CD4-positive, alpha-beta T cell treated with Interleukin-12 subunit alpha and Interleukin-12 subunit beta, for 1 hour (primary cell): ENCODE results near the gene OLA1.

Source experiments
- DNase-seq: peaks from one replicate; pipeline ENCODE4 v3.0.0-alpha.2; 2020

Gene OLA1

DNA sequence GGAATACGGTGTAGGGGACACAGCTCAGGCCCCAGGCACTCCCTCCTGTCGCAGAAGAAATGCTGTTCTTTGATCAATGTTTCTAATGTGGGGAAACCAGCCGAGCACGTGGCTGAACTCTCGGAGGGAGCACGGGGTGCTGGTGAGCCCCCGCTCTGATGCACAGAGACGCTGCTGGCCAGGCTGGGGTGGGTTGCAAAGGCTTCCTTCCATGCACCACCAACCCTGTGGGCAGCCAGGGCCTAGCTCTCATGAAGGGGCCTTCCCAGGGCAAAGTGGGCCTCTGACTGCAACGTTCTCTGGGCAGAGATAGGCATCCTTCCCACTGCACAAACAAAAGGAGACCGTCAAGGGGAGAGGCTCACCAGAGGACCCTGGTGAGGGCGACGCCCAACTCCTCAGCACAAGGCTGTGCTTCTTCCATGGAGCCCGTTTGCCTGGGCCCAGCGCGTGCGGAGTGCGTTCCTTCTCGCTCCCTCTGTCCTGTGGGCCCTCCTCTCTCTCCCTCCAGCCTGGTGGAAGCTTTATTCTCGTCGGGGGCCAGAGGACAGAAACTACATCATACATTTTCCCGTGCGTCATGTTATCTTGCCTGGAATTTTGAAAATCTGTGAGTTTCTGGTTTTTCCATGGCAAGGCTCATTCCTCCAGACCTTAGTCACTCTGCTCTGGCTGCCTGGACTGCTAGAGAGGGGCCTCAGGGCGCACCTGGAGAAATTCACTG, 222.0 kb downstream of the OLA1 start:
- no peak for DNase-seq

- no peak for DNase-seq
These were observed 222.8 kb downstream of the OLA1 start for GRCh38 chr2:174025271-174026121.

DNA sequence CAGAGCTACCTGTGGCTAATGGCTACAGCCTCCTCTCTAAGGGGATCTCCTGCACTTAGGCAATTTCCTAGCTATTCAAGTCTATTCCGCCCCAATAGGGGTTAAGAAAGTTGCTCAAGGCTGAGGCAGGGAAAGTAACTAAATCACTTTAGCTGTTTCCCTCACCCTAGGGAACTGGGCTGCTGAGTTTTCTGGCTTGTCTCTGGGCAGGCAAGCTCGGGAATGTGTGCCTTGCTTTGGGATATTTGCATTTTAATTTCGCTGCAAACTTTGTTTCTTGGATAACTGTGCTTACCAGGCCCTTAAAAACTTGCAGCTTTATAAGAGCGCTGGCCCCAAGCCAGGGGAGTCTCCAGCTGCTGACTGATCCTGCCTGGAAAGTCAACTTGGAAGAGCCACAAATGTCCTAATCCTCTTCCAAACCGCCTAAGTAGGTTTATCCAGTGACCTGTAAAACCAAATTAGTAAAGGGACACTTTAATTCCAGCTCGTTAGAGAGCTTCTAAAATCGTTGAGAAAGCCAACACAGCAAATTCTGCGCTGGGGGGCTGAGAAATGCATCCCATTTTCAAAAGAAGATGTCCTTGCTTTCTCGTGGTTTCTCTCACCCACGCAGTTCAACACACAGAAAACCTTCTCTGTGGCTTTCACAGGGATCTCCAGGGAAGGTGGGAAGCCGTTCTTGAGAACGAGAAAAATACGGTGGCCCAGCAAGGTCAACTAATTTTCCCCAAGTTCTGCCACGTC, 223.6 kb downstream of the OLA1 start:
- DNase-seq: no peak

DNA sequence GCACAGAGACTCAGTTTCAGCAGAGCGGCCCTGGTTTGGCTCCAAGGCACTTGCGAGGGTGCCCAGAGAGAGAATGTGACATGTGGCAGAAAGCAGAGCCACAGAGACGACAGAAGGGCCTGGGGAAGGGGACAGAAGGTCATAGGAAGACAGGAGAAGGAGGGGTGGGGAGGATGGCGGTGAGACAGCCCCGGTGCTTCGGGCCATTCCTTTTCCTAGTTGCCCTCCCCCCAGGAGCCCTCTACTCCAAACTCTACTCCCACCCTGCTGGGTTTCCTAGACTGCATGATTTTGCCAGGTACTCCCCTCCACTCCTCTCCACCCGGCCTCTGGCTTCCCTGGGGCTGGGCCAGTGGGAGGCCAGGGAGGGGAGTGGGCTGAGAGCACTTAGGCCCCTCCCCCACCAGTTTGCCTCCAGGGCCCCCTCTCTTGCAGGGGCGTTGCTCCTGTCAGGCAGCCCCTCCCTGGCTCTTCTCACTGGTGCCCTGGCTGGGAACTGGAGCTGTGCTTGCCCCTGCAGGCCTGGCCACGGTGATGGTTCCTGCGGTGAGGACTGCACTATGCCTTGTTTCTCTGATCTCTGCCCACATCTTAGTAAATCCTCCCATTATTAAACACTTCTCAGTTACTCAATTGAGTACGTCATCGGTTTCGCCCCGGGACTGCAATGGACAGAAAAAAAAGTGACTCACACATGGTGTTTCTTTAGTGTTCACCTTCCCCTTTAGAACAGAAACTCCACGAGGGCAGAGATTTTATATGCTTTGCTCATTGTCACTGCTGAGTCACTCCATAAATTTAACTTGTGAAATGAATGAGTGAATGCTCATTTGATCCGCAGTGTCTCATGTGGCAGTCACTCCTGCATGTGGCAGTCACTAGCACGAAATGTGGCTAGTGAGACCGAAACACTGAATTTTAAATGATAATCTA, 224.5 kb downstream of the OLA1 start:
- DNase-seq: no peak
